PFSK-1 (cell line): ENCODE data around the gene MBLAC1.

Experiments used
- POLR2AphosphoS5 ChIP-seq: IDR thresholded peaks from 2 replicates; pipeline ENCODE4 v1.6.1; 2012; ENCODE audit warnings: low read depth, mild to moderate bottlenecking, control low read depth, low read length, moderate library complexity
- REST ChIP-seq, 2 experiments: IDR thresholded peaks; 2 replicates each; pipeline versions ENCODE4 v1.6.1 to v1.8.0; 2011 to 2012; ENCODE audit warnings: low read depth in 2 of 2, low read length in 2 of 2, control low read depth in 1 of 2, inconsistent platforms in 1 of 2, mild to moderate bottlenecking in 1 of 2, moderate library complexity in 1 of 2; ENCODE audit not compliant: insufficient read depth in 1 of 2
- TAF1 ChIP-seq: IDR thresholded peaks from 2 replicates; pipeline ENCODE4 v1.6.1; 2012; ENCODE audit warnings: low read length, control low read depth, borderline replicate concordance; ENCODE audit not compliant: insufficient read depth

- TF ChIP-seq REST (IDR thresholded peaks at IDR 0.05; ENCODE audit: insufficient read depth in 1 of 2, low read depth in 2 of 2, low read length in 2 of 2) (no peak), TAF1 (no peak), POLR2AphosphoS5 (no peak)
Observed at GRCh38 chr7:100093925-100094486, 32.8 kb upstream of the MBLAC1 start.
